Iris pigment epithelial cell (primary cell): ENCODE measurements around the gene KRTAP3-3.
A peak's percentile ranks its signal among the peaks of the same experiment; 100 is the strongest.
"Not testable (repeated sequence)": the region's sequence is repeated elsewhere in the genome, so short reads cannot be mapped to it uniquely, and the experiment has no call there.

Experiments
- DNase-seq: peaks from one replicate; pipeline ENCODE4 v3.0.0-alpha.2; 2011; ENCODE audit warnings: low read depth

Gene KRTAP3-3

DNA sequence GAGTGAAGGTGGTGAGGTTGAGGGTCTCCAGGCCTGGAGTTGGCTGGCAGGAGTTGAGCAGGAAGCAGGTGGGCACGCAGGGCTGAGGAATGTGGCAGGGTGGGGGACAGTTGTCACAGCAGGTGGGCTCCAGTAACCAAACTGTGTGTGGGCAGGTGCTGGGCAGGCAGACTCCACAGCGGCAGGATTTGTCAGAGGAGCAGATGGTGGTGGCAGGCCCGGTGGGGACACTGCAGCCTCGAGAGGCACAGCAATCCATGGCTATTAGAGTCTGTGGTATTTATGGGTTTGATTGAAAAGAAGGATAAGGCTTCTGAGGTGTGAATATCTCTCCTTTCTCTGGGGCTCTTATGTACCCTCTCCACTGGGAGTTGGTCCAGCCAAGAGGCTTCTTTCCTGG lies at the start of gene KRTAP3-3:
TSS of gene KRTAP3-3 (minus strand) at position 326 of the 400 bp plus-strand sequence. CDS start at position 259, 67 bp downstream.
- no peak for DNase-seq

- DNase-seq, result no peak
Observed at GRCh38 chr17:41042953-41043352, 49.0 kb upstream of the KRTAP3-3 start.

GRCh38 chr17:41040783-41041571 lies 47.0 kb upstream of the KRTAP3-3 start, which contains the start of gene KRTAP1-1:
KRTAP1-1 (minus strand) TSS chr17:41041450; CDS start chr17:41041397, 53 bp downstream.
- DNase-seq, result not testable (repeated sequence)

DNA sequence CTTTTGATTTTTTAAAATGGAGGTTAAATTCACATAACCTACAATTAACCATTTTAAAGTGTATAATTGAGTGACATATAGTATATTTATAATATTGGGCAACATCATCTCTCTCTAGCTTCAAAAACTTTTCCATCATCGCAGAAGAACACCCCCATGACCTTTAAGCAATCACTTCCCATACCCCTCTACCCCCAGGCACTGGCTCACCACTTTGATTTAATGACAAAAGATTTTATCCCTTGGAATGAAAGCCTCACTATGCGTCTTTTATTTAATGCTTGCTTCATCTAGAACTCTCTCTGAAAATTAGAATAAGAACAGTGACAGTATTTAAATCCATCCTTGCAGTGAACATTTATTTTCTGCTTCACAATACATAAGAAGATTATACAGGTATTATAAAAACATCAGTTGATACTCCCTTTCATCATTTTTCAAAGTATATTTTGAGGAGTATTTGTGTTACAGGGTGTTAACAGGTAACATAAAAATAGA lies 43.9 kb upstream of the KRTAP3-3 start:
- DNase-seq, result no peak

DNA sequence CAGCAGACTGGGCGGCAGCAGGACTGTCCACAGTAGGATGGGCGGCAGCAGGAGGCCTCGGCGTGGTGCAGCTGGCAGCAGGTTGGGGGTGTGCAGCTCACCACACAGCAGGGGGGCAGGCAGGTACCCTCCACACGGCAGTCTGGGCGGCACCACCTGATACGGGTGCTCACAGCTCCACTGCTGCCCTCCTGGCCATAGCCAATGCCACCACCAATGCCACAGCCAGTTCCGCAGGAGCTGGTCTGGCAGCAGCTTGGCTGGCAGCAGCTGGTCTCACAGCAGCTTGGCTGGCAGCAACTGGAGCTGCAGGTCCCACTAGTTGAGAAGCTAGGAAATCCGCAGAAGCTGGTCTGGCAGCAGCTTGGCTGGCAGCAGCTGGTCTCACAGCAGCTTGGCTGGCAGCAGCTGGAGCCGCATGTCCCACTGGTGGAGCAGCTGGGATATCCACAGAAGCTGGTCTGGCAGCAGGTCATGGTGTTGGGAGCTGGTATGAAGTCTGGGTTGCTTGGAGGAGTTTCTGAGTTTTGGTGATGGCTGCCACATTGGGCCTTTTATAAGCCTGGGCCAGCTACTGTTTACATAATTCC lies 40.5 kb upstream of the KRTAP3-3 start, which contains the start of gene KRTAP1-3:
TSS of gene KRTAP1-3 (minus strand) at position 529 of the 590 bp plus-strand sequence. CDS start at position 476, 53 bp downstream.
- DNase-seq, result not testable (repeated sequence)

GRCh38 chr17:41029633-41030245 lies 35.8 kb upstream of the KRTAP3-3 start, which contains the start of gene KRTAP1-4:
KRTAP1-4 (minus strand) TSS chr17:41030195; CDS start chr17:41030078, 117 bp downstream.
- no peak for DNase-seq

DNA sequence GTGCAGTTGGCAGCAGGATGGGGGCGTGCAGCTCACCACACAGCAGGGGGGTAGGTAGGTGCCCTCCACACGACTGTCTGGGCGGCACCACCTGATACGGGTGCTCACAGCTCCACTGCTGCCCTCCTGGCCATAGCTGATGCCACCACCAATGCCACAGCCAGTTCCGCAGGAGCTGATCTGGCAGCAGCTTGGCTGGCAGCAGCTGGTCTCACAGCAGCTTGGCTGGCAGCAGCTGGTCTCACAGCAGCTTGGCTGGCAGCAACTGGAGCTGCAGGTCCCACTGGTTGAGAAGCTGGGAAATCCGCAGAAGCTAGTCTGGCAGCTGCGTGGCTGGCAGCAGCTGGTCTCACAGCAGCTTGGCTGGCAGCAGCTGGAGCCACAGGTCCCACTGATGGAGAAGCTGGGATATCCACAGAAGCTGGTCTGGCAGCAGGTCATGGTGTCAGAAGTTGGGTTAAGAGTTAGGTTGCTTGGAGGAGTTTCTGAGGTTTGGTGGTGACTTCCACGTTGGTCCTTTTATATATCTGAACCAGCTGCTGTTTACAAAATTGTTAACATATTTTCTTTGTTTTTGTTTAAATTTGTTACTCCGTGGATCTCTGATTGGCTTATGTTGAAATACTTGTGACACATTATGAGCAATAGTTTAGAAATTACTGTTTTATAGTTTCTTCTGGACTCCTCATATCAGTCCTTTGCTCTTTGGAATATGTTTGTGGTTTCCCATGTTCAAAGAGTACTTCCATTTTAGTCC lies 32.9 kb upstream of the KRTAP3-3 start, which contains the start of gene KRTAP1-5:
TSS of gene KRTAP1-5 (minus strand) at position 494 of the 757 bp plus-strand sequence. CDS start at position 441, 53 bp downstream.
- peak; percentile 89 for DNase-seq

DNA sequence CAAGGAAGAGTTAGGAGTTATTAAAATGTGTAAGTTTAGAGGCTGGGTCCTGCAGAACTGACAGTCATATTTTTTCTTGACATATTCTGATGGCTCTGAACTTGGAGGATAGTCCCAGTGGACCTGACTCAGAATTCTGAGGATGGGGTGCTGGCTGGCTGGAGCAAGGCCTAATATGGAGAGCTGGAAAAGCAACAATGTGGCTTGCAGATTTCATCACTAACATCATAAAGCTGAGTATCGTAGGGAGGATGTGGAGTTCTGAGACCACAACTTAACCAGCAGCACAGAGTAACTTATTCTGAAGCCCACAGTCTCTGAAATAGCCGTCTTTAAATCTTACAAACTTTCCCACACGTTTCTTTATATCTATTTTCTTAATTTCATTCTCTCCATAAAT lies 30.7 kb upstream of the KRTAP3-3 start:
- no peak for DNase-seq

DNA sequence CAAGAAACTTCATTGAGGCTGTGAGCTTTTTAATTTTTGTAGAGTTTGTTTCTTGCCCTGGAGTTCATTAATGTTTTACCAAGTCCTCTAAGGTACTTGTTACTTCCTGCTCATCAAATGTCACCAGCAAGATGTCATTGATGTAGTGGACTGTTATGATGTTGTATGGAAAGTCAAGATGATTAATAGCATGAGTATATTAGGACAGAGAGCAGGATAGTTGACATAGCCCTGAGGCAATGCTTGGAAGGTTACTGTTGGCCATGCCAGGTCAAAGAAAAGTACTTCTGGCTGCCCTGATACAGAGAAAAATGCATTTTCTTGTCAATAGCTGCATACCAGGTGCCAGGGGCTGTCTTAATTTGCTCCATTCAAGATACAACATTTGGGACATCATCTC lies 26.4 kb upstream of the KRTAP3-3 start:
- DNase-seq, result no peak

DNA sequence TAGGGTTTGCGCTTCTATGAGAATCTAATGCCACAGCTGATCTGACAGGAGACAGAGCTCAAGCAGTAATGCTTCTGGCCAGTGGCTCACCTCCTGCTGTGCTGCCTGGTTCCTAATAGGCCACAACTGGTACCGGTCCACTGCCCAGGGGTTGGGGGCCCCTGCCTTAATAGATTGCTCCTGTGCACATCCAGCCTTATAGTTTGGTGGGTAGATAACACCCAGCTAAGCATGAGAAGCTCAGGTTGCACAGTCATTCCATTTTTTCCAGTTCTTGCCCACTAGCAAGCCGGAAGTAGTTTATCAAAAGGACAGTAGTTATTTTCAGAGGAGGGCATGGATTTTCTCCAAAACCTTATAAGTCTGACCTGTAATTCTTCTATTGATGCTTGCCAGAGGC lies 25.5 kb upstream of the KRTAP3-3 start:
- DNase-seq, result no peak

- no peak for DNase-seq
Observed at GRCh38 chr17:41018541-41018940, 24.6 kb upstream of the KRTAP3-3 start.

DNA sequence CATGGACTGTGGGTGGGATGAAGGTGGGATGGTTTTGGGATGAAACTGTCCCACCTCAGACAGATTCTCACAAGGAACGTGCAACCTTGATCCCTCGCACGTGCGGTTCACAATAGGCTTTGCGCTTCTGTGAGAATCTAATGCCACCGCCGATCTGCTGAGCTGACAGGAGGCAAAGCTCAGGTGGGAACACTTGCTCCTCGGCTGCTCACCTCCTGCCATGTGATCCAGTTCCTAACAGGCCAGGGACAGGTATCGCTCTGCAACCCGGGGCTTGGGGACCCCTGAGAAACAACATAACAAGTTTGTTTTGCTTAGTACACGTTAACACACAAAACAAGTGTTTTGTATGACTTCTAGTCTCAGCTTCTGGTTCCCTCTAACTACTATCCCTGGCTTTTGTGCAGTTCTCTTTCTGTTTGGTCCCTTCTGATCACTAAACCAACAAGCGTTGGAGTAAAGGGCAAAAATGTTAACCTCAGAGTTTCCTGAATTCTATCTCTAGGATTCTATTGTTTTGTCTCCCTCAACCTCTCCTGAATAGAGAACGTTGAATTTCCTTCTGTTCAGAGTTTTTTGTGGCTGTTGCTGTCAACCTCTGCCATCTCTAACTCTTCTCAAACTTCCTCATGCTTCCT lies 22.7 kb upstream of the KRTAP3-3 start:
- no peak for DNase-seq

DNA sequence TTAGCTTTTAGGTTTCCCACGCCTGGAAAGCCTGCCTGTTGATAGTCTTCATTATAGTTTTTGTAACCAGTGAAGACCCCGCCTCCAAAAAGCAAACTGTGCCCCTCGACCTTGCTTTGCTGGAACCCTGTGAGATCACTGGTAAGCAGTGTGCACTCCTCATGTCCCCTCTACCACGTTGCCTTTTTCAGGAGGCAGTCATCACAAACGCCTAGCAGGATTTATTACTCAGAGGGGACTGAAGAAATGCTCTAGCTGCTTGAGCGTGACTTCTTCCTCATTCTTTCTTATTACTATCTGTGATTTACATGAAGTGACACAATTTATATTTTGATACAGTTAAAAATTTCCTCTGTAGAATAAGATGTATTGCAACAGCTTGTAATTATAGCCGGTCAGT lies 21.5 kb upstream of the KRTAP3-3 start:
- no peak for DNase-seq

- peak; percentile 26 for DNase-seq
Observed at GRCh38 chr17:41013606-41014005, 19.6 kb upstream of the KRTAP3-3 start.

DNA sequence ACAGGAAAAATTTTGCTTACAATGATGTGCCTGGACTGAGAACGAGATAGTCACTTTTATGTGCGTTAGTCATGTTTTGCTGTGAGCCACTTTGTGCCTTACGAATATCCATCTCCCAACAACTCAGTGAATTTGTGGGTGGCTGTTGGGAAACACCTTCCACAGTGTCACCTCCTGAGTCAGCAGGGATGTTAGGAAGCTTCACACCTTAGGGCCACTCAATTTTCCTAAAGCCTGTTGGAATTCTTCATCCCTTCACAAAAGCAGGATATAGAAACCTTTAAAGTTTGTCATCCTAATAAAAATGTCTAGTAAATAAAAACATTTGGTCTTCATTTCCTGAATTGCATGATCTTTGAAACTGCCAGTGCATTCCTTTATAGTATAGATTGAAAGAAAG lies 19.2 kb upstream of the KRTAP3-3 start:
- no peak for DNase-seq

GRCh38 chr17:41012326-41013120 lies 18.6 kb upstream of the KRTAP3-3 start:
- DNase-seq, result no peak

GRCh38 chr17:41010441-41010840 lies 16.5 kb upstream of the KRTAP3-3 start:
- DNase-seq, result peak; percentile 50

DNA sequence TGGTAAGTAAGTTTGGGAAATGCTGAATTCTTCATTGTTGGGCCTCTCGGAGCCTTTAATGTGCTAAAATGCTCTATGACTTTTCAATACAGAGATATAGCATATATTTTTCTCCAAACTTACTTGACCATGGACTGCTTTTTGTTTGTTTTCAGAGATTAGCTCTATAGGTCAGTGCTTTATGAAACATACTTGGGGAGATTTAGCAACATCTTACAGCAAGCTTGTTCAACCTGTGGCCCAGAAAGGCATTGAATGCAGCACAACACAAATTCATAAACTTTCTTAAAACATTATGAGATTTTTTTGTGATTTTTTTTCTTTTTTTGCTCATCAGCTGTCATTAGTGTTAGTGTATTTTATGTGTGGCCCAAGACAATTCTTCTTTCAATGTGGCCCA lies 16.0 kb upstream of the KRTAP3-3 start:
- DNase-seq, result peak; percentile 55

DNA sequence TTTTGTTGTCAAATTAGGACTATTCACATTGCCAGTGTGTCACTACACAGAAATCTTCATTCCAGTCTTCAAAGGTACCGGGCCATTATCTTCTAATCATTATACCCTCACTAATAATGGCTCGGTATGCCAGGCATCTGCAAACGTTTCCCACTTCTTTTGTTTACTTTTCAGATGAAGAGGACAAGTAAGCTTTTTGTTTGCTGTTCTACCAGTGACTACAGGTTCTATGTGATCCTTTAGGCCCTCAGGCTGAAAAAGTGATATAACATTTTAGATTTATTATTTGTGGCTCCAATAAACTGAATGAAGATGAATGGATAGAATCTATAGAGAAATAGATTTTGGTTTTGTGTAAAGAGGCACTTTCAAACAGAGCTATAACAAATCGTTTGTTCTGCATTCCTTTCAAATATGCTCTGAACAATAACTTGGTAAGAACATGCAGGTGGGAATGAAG lies 15.4 kb upstream of the KRTAP3-3 start:
- DNase-seq, result no peak

- no peak for DNase-seq
Observed at GRCh38 chr17:41008811-41009210, 14.8 kb upstream of the KRTAP3-3 start, which contains the start of gene KRTAP3-1. KRTAP3-1 (minus strand) TSS chr17:41009128; CDS start chr17:41009074, 54 bp downstream.
